Trophoblast cell (in vitro differentiated cells and primary cell): ENCODE measurements around the gene IGSF9.

Experiments
- DNase-seq, 2 donors: peaks; one replicate each; pipeline ENCODE4 v3.0.0-alpha.2; 2016
- H2AFZ ChIP-seq: 2 replicates; pipeline ENCODE4 v1.6.1; 2013; ENCODE audit warnings: low read length, moderate library complexity, mild to moderate bottlenecking; ENCODE audit not compliant: insufficient read depth, poor library complexity
- H2AK5ac ChIP-seq: 2 replicates; pipeline ENCODE4 v1.6.1; 2013; ENCODE audit warnings: mild to moderate bottlenecking, low read length
- H2BK120ac ChIP-seq: 2 replicates; pipeline ENCODE4 v1.6.1; 2013; ENCODE audit warnings: low read length, mild to moderate bottlenecking, moderate library complexity; ENCODE audit not compliant: insufficient read depth, poor library complexity
- H2BK12ac ChIP-seq: 2 replicates; pipeline ENCODE4 v1.6.1; 2013; ENCODE audit warnings: mild to moderate bottlenecking, low read length, moderate library complexity
- H2BK5ac ChIP-seq: 2 replicates; pipeline ENCODE4 v1.6.1; 2013; ENCODE audit warnings: low read length, low read depth, moderate library complexity, mild to moderate bottlenecking; ENCODE audit not compliant: poor library complexity
- H3K14ac ChIP-seq: 2 replicates; pipeline ENCODE4 v1.6.1; 2013; ENCODE audit warnings: mild to moderate bottlenecking, low read length
- H3K18ac ChIP-seq: 2 replicates; pipeline ENCODE4 v1.6.1; 2013; ENCODE audit warnings: mild to moderate bottlenecking, low read length
- H3K23ac ChIP-seq: 2 replicates; pipeline ENCODE4 v1.6.1; 2013; ENCODE audit warnings: low read length
- H3K27ac ChIP-seq: 2 replicates; pipeline ENCODE4 v1.5.1; 2013; ENCODE audit warnings: low read depth, mild to moderate bottlenecking, inconsistent platforms, low read length, moderate library complexity
- H3K27me3 ChIP-seq: 2 replicates; pipeline ENCODE4 v1.6.1; 2013; ENCODE audit warnings: inconsistent platforms, mild to moderate bottlenecking, low read length, moderate library complexity; ENCODE audit not compliant: insufficient read depth
- H3K36me3 ChIP-seq, 2 experiments: 1 replicate in 1 of 2; 2 replicates in 1 of 2; pipeline ENCODE4 v1.6.1; 2013; ENCODE audit warnings: low read length in 2 of 2, mild to moderate bottlenecking in 2 of 2, moderate library complexity in 1 of 2; ENCODE audit not compliant: insufficient read depth in 2 of 2, control insufficient read depth in 1 of 2
- H3K4ac ChIP-seq: 2 replicates; pipeline ENCODE4 v1.6.1; 2013; ENCODE audit warnings: low read depth, mild to moderate bottlenecking, low read length, moderate library complexity
- H3K4me1 ChIP-seq, 2 experiments: 1 replicate in 1 of 2; 2 replicates in 1 of 2; pipeline ENCODE4 v1.6.1; 2013; ENCODE audit warnings: low read length in 2 of 2, mild to moderate bottlenecking in 2 of 2, moderate library complexity in 1 of 2; ENCODE audit not compliant: insufficient read depth in 2 of 2, control insufficient read depth in 1 of 2
- H3K4me2 ChIP-seq: 2 replicates; pipeline ENCODE4 v1.6.1; 2013; ENCODE audit warnings: inconsistent platforms, mild to moderate bottlenecking, low read length, moderate library complexity
- H3K4me3 ChIP-seq: 2 replicates; pipeline ENCODE4 v1.5.1; 2013; ENCODE audit warnings: mild to moderate bottlenecking, low read depth, low read length, inconsistent platforms
- H3K79me1 ChIP-seq: one replicate; pipeline ENCODE4 v1.6.1; 2013; ENCODE audit warnings: low read length
- H3K79me2 ChIP-seq: 2 replicates; pipeline ENCODE4 v1.6.1; 2013; ENCODE audit warnings: low read length, mild to moderate bottlenecking; ENCODE audit not compliant: control insufficient read depth, insufficient read depth, poor library complexity
- H3K9ac ChIP-seq: 2 replicates; pipeline ENCODE4 v1.6.1; 2013; ENCODE audit warnings: mild to moderate bottlenecking, low read length
- H3K9me3 ChIP-seq: 2 replicates; pipeline ENCODE4 v1.6.1; 2013; ENCODE audit warnings: low read depth, mild to moderate bottlenecking, control low read depth, inconsistent platforms, low read length; ENCODE audit not compliant: insufficient read depth
- H4K12ac ChIP-seq: 2 replicates; pipeline ENCODE4 v1.6.1; 2013; ENCODE audit warnings: low read depth, mild to moderate bottlenecking, low read length, moderate library complexity
- H4K8ac ChIP-seq: 2 replicates; pipeline ENCODE4 v1.6.1; 2013; ENCODE audit warnings: low read depth, mild to moderate bottlenecking, low read length, moderate library complexity
- H4K91ac ChIP-seq: one replicate; pipeline ENCODE4 v1.6.1; 2013; ENCODE audit warnings: low read depth, mild to moderate bottlenecking, low read length, moderate library complexity
- WGBS: extraction: QIAGEN DNeasy Blood & Tissue Kit; methylation state at CpG from one replicate; pipeline ENCODE4 v1.1.7; 2013; ENCODE audit warnings: missing lambda C conversion rate; ENCODE audit not compliant: insufficient read length, insufficient coverage; ENCODE audit errors: extremely low coverage; 5-methylcytosine and 5-hydroxymethylcytosine counted together

Gene IGSF9

DNA sequence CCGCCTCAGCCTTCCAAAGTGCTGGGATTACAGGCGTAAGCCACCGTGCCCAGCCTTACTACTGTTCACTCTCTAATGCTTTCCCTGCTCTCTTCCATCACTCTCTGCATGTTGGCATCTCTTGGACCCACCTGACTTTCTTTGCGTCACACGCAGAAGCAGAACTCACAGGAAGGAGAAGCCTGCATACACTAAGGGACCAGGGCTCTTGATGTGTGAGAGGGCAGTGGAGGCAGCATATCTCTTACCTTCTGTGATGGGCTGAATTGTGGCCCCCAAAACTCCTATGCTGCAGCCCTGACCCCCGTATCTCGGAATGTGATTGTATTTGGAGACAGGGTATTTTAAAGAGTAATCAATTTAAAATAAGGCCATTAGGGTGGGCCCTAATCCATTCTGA, 35.4 kb upstream of the IGSF9 start:
- H3K9ac ChIP-seq: no peak overlapping the region
- no peak overlapping the region for H4K12ac ChIP-seq
- H3K79me2 ChIP-seq: no peaks in the 10 kb centered on the region
- H4K8ac ChIP-seq: no peak overlapping the region
- H3K23ac ChIP-seq: no peak overlapping the region
- no CpG with 5 or more reads among the region's 7 CpGs for WGBS
- no peaks in the 10 kb centered on the region for H3K79me1 ChIP-seq
- no peak overlapping the region for H3K4me3 ChIP-seq
- no peak overlapping the region for H2BK12ac ChIP-seq
- no peak overlapping the region for H2BK5ac ChIP-seq
- H2AFZ ChIP-seq: no peak overlapping the region
- H3K18ac ChIP-seq: no peak overlapping the region
- H3K14ac ChIP-seq: no peak overlapping the region
- H3K4me1 ChIP-seq: no peaks in the 10 kb centered on the region
- no peaks in the 10 kb centered on the region for H3K36me3 ChIP-seq
- no peaks in the 10 kb centered on the region for H3K27me3 ChIP-seq
- DNase-seq: no peak
- no peak overlapping the region for H3K4me2 ChIP-seq
- no peak overlapping the region for H2BK120ac ChIP-seq
- H2AK5ac ChIP-seq: no peak overlapping the region
- H3K4ac ChIP-seq: no peak overlapping the region
- no peak overlapping the region for H3K27ac ChIP-seq
- peaks cover 2% of the 10 kb centered on the region for H3K9me3 ChIP-seq
- H4K91ac ChIP-seq: no peak overlapping the region

GRCh38 chr1:159980076-159980475, 34.7 kb upstream of the IGSF9 start:
- Histone ChIP-seq H4K8ac (no peak overlapping the region), H3K36me3 (no peaks in the 10 kb centered on the region), H2BK120ac (no peak overlapping the region), H2BK5ac (no peak overlapping the region), H3K9ac (no peak overlapping the region), H3K23ac (no peak overlapping the region), H3K18ac (no peak overlapping the region), H3K27ac (no peak overlapping the region), H2BK12ac (no peak overlapping the region), H2AK5ac (no peak overlapping the region), H3K14ac (no peak overlapping the region), H3K27me3 (no peaks in the 10 kb centered on the region), H4K91ac (no peak overlapping the region), H3K9me3 (peaks cover 2% of the 10 kb centered on the region), H3K79me2 (no peaks in the 10 kb centered on the region), H3K4me3 (no peak overlapping the region), H3K4ac (no peak overlapping the region), H3K79me1 (no peaks in the 10 kb centered on the region), H2AFZ (no peak overlapping the region), H4K12ac (no peak overlapping the region), H3K4me1 (no peaks in the 10 kb centered on the region), H3K4me2 (no peak overlapping the region)
- DNase-seq: no peak
- no CpG with 5 or more reads among the region's 6 CpGs for WGBS

GRCh38 chr1:159979257-159979656, 33.8 kb upstream of the IGSF9 start:
- Histone ChIP-seq H3K14ac (no peak overlapping the region), H3K23ac (no peak overlapping the region), H2BK5ac (no peak overlapping the region), H4K8ac (no peak overlapping the region), H3K79me2 (no peaks in the 10 kb centered on the region), H3K79me1 (no peaks in the 10 kb centered on the region), H3K4me1 (no peaks in the 10 kb centered on the region), H2BK12ac (no peak overlapping the region), H2AK5ac (no peak overlapping the region), H3K9me3 (peaks cover 2% of the 10 kb centered on the region), H3K27ac (no peak overlapping the region), H3K36me3 (no peaks in the 10 kb centered on the region), H3K4me3 (no peak overlapping the region), H3K27me3 (no peaks in the 10 kb centered on the region), H3K18ac (no peak overlapping the region), H3K9ac (no peak overlapping the region), H4K12ac (no peak overlapping the region), H3K4ac (no peak overlapping the region), H3K4me2 (no peak overlapping the region), H4K91ac (no peak overlapping the region), H2AFZ (no peak overlapping the region), H2BK120ac (no peak overlapping the region)
- no peak for DNase-seq
- no CpG with 5 or more reads among the region's 3 CpGs for WGBS

- peaks cover 2% of the 10 kb centered on the region for H3K9me3 ChIP-seq
- H3K27ac ChIP-seq: no peak overlapping the region
- no peak overlapping the region for H3K18ac ChIP-seq
- H3K4me2 ChIP-seq: no peak overlapping the region
- H2BK120ac ChIP-seq: no peak overlapping the region
- H3K9ac ChIP-seq: no peak overlapping the region
- no peak overlapping the region for H2AFZ ChIP-seq
- H2BK12ac ChIP-seq: no peak overlapping the region
- H4K91ac ChIP-seq: no peak overlapping the region
- H2AK5ac ChIP-seq: no peak overlapping the region
- H4K12ac ChIP-seq: no peak overlapping the region
- no peaks in the 10 kb centered on the region for H3K4me1 ChIP-seq
- H3K14ac ChIP-seq: no peak overlapping the region
- no peak overlapping the region for H3K4ac ChIP-seq
- H3K79me2 ChIP-seq: no peaks in the 10 kb centered on the region
- no peaks in the 10 kb centered on the region for H3K79me1 ChIP-seq
- WGBS: no CpG with 5 or more reads among the region's 2 CpGs
- H3K27me3 ChIP-seq: no peaks in the 10 kb centered on the region
- no peak overlapping the region for H2BK5ac ChIP-seq
- H3K36me3 ChIP-seq: no peaks in the 10 kb centered on the region
- no peak overlapping the region for H4K8ac ChIP-seq
- DNase-seq: no peak
- no peak overlapping the region for H3K4me3 ChIP-seq
- H3K23ac ChIP-seq: no peak overlapping the region
Observed at GRCh38 chr1:159978107-159978398, 32.6 kb upstream of the IGSF9 start.
